NCI-H2081 treated with DMSO at 0.1 percent for 48 hours (cell line): ENCODE results near the gene GPR180.

Experiments used
- DNase-seq: peaks from one replicate; lab custom pipeline; 2025; lab: John Stamatoyannopoulos, UW

The GPR180 gene

GRCh38 chr13:94656176-94656575, 54.5 kb downstream of the GPR180 start:
- no peak for DNase-seq

GRCh38 chr13:94656766-94657165, 55.1 kb downstream of the GPR180 start:
- no peak for DNase-seq

- DNase-seq: no peak
Observed at GRCh38 chr13:94657167-94657566, 55.5 kb downstream of the GPR180 start.

GRCh38 chr13:94658926-94659597, 57.4 kb downstream of the GPR180 start:
- DNase-seq: no peak

- no peak for DNase-seq
Observed at GRCh38 chr13:94659598-94659946, 57.9 kb downstream of the GPR180 start.

GRCh38 chr13:94660695-94661326, 59.2 kb downstream of the GPR180 start:
- DNase-seq: no peak

- DNase-seq: no peak
Observed at GRCh38 chr13:94661406-94661805, 59.7 kb downstream of the GPR180 start.

- no peak for DNase-seq
Observed at GRCh38 chr13:94662274-94662945, 60.8 kb downstream of the GPR180 start.

- DNase-seq: no peak
Observed at GRCh38 chr13:94664889-94665288, 63.2 kb downstream of the GPR180 start.

GRCh38 chr13:94666065-94666464, 64.4 kb downstream of the GPR180 start:
- no peak for DNase-seq

GRCh38 chr13:94667190-94667589, 65.5 kb downstream of the GPR180 start:
- no peak for DNase-seq

- DNase-seq: no peak
Observed at GRCh38 chr13:94672400-94672799, 70.7 kb downstream of the GPR180 start.

GRCh38 chr13:94673851-94674250, 72.2 kb downstream of the GPR180 start:
- no peak for DNase-seq

GRCh38 chr13:94674609-94675348, 73.1 kb downstream of the GPR180 start:
- DNase-seq: no peak

GRCh38 chr13:94677799-94678198, 76.1 kb downstream of the GPR180 start:
- no peak for DNase-seq

- no peak for DNase-seq
Observed at GRCh38 chr13:94678845-94679244, 77.2 kb downstream of the GPR180 start.

- DNase-seq: no peak
Observed at GRCh38 chr13:94679614-94680013, 78.0 kb downstream of the GPR180 start.

GRCh38 chr13:94682229-94682628, 80.6 kb downstream of the GPR180 start:
- DNase-seq: no peak

GRCh38 chr13:94683409-94683808, 81.8 kb downstream of the GPR180 start:
- DNase-seq: no peak
